ENCODE measurements around the gene ZBTB45.
"Not testable (repeated sequence)": the region's sequence is repeated elsewhere in the genome, so short reads cannot be mapped to it uniquely, and the experiment has no call there.

The ZBTB45 gene

DNA sequence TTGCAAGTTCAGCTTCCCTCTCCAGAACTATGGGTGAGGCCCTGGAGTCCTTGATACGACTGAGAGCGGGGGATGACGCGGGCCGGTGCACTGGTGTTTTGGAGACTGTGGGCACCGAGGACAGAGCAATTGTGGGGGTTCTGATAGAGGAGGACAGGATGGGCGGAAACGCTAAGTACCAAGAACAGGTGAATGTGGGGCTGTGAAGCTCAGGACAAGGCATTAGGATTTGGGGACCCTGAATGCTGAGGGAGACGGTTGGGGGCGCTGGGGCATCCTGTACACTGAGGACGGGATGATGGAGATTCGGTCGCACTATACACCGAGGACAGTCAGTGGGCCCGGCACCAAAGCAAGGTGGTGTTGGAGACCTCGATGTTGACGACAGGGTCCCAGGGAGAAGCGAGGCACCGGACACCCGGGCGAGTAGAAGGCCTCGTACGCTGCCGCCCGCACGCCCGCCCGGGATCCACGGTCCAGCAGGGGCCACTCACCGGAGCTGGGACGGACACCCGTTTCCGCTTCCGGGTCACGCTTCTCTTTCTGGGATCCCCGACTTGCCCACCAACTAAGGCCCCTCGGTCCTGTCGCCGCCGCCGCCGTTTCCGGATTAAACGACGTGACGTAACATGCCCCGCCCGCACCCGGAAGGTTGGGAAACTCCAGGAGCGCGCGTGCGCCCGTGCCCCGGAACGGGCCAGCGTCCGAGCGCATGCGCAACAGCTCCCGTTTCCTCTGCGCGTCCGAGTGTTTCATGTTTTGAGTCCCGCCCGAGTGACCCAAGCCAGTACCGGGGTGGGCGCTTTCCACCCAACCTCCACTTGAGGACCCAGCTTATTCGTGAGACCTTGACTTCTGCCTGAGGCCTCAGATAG, 35.1 kb upstream of the ZBTB45 start, which contains the start of gene CHMP2A:
Gene CHMP2A, minus strand, starts transcription at position 612 of the 875 bp plus-strand sequence. CDS start 893 bp downstream, outside the sequence.
- DNase-seq = no peak

DNA sequence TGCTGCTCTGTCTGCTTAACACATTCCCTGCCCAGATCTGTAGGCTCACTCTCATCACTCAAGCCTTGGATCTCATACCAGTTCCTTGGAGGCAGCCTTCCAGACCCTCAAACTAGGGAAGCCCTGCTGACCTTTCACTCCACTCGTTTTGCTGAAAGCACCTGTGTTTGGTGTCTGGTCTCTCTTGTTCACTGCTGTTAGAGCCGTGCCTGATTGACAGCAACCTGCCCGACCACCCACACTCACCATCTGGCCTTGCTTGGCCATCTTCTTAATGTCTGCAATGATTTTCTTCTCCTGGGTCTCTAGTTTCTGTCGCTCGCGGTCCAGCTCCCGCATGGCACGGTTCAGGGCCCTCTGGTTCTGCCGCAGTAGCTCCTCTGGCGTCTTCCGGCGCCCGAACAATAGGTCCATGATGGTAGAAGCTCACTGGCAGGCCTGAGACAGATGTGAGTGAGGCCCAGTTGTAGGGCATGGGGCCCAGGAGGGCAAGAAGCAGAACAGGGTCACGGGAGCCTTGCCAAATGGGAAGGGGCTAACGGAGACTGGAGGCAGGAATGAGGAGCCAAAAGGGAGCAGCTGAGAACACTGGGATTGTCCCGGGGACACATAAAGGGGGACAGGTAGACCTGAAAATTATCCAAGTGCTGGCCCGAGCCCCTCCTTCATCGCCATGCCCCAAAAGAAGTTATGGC, 34.3 kb upstream of the ZBTB45 start:
- no peak for DNase-seq

DNA sequence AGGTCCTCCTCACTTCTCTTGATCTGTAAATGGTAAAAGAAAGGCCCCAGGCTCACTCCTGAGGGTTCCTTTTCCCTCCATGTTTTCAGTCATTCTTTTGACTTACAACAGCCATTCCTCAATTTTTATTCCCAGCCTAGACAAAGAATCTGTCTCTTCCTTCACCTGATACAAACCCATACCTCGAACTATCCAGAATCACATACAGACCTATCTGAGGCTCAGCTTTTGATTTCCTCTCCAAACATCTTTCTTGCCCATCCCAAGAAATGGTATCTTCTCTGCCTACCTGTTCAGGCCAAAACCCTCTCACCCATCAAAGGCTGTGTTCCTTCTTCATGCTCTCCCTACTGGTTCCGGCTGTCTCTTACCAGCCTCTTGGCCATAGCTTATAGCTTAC, 33.0 kb upstream of the ZBTB45 start:
- DNase-seq = no peak

DNA sequence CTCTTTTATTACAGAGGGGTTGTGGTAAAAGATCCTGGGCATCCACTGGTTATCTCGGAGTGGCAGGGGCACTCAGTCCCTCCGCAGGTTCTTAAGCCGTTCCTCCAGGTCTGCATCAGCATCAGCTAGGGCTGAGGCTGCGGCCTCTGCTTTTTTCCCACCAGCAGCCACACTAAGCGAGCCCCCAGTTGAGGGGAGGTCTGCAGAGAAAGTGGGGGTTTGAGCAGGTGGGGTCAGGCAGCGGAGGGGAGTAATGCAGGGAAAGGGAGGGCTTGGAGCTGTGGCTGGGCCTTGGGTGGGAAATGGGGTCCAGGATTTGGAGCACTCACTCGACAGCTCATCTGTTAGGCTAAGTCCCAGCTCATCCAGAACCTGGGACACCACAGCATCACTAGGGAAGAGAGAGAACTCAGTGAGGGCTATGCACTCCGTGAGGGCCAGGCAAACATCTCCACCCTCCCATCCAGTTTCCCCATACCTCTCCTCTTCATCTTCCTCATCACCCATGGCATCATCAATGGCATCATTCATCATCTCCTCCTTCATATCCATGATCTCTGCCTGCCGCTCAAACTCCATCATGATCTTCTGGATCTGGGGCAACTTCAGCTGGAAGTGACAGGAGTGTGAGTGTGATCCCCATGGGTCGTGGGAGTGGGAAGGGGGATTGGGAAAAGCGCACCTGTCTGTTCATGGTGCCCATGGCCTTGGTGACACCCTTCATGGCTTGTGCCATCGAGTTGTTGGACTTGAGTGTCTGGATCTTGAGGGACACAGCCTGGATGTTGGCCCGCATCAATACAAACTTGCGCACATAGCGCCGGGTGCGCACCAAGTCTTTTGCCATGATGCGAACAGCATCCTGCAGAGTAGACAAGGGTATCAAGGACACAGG, 32.2 kb upstream of the ZBTB45 start:
- no peak for DNase-seq

DNA sequence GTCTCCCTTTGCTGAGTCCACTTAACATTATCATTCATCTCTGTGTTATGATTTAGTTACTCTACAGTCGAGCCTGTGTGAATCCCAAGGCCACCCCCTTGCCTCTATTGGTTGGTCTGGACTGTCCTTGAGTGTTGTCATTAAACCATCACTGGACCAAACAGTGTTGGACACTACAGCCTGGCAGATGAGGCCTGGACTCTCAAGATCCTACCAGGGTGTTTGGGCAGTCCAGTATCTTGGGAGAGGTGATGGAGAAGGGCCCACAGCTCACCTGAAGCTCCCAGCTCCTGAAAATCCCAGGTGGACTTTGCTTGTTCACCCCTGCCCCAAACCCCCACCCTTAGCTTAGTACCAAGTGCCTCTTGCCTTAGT, 31.5 kb upstream of the ZBTB45 start:
- DNase-seq = no peak

DNA sequence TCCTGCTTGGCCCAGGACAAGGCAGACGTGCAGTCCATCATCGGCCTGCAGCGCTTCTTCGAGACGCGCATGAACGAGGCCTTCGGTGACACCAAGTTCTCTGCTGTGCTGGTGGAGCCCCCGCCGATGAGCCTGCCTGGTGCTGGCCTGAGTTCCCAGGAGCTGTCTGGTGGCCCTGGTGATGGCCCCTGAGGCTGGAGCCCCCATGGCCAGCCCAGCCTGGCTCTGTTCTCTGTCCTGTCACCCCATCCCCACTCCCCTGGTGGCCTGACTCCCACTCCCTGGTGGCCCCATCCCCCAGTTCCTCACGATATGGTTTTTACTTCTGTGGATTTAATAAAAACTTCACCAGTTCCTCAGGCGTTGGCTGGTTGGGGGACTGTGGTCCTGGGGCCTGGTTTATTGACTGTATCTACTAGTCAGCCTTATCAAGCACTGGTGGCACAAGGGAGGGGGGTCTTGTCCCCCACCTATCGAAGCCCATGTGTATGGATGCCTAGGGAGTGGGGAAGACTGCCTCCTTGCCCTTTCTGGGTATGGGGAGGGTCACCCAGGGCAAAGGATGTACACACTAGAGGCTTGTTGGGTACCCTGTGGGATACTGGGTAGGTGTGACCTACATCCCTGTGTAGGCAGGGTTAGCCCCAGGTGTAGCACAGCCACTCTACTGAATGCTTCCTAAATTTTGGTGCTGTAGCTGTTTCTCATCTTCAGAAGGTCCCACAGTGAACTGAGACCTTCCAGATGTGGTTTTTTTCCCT, 30.9 kb upstream of the ZBTB45 start:
- DNase-seq = no peak

DNA sequence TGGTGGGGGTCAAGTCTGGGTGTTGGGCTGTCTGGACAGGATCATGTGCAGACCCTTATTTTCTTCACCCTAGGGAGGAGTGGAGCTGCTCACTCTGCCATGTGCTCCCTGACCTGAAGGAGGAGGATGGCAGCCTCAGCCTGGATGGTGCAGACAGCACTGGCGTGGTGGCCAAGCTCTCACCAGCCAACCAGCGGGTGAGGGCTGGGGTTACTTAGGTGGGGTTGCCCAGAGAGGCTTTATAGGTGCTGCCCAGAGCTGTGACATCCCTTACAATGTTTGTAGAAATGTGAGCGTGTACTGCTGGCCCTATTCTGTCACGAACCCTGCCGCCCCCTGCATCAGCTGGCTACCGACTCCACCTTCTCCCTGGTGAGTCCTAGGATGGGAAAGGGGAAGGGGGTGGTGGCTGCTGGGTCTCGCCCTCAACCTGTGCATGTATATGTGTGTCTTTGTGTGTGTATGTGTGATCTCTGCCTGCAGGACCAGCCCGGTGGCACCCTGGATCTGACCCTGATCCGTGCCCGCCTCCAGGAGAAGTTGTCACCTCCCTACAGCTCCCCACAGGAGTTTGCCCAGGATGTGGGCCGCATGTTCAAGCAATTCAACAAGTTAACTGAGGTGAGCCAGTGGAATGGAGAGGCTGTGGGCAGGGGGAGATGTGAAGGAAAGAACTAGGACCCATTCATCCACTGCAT, 30.2 kb upstream of the ZBTB45 start:
- no peak for DNase-seq

DNA sequence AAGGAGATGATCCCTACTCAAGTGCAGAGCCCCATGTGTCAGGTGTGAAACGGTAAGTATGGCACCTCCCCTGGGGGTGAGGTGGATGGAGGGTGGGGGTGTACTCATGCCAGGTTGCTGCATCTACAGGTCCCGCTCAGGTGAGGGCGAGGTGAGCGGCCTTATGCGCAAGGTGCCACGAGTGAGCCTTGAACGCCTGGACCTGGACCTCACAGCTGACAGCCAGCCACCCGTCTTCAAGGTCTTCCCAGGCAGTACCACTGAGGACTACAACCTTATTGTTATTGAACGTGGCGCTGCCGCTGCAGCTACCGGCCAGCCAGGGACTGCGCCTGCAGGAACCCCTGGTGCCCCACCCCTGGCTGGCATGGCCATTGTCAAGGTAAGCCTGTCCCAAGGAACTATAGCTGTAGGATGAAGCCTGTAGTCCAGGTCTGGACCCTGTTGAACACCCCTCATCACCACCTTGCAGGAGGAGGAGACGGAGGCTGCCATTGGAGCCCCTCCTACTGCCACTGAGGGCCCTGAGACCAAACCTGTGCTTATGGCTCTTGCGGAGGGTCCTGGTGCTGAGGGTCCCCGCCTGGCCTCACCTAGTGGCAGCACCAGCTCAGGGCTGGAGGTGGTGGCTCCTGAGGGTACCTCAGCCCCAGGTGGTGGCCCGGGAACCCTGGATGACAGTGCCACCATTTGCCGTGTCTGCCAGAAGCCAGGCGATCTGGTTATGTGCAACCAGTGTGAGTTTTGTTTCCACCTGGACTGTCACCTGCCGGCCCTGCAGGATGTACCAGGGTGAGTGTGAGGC, 29.5 kb upstream of the ZBTB45 start:
- no peak for DNase-seq

DNA sequence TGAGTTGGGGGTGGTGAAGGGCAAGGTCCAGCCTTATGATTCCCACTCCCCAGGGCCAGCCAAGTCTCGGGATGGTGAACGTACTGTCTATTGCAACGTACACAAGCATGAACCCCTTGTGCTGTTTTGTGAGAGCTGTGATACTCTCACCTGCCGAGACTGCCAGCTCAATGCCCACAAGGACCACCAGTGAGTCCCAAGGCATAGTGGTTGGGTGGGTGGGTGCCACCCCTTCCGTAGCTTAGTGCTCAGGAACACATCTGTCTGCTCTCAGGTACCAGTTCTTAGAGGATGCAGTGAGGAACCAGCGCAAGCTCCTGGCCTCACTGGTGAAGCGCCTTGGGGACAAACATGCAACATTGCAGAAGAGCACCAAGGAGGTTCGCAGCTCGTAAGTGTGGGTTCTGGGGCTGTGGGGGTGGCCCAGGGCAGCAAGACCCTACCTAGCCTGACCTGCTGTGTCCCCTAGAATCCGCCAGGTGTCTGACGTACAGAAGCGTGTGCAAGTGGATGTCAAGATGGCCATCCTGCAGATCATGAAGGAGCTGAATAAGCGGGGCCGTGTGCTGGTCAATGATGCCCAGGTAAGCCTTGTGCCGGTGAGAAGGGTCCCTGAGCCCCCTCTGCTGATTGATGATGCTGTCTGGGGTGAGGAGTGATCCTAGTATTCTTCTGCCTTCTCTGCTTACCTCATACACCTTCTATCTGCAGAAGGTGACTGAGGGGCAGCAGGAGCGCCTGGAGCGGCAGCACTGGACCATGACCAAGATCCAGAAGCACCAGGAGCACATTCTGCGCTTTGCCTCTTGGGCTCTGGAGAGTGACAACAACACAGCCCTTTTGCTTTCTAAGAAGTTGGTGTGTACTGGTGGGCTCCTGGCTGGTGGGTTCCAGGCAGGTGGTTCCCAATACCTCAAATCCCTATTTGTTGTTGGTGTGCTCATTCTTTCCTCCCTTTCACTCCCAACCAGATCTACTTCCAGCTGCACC, 28.0 kb upstream of the ZBTB45 start:
- no peak for DNase-seq

DNA sequence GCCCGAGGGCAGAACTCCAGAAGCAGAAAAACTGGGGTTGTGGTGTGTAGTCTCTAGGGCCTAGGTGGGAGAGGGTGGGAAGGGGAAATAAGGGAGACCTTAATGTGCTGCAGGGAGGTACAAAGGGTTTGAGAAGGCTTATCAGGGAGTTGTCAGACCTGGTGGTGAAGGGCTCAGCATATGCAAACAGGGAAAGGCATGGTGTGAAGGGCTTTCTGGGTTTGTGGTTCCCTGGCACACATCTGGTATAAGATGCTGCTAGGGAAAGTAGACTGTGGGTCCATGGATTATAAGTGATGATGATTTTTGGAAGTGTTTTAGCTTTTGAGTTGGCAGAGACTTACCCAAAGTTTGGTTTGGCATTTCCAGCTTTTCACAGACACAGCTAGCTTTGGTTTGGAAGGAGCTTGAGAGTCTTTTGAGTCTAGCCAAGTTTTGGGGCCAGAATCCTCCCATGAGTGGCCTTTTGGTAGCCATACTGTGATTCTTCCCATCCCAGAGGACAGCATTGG, 26.5 kb upstream of the ZBTB45 start:
- DNase-seq = no peak

DNA sequence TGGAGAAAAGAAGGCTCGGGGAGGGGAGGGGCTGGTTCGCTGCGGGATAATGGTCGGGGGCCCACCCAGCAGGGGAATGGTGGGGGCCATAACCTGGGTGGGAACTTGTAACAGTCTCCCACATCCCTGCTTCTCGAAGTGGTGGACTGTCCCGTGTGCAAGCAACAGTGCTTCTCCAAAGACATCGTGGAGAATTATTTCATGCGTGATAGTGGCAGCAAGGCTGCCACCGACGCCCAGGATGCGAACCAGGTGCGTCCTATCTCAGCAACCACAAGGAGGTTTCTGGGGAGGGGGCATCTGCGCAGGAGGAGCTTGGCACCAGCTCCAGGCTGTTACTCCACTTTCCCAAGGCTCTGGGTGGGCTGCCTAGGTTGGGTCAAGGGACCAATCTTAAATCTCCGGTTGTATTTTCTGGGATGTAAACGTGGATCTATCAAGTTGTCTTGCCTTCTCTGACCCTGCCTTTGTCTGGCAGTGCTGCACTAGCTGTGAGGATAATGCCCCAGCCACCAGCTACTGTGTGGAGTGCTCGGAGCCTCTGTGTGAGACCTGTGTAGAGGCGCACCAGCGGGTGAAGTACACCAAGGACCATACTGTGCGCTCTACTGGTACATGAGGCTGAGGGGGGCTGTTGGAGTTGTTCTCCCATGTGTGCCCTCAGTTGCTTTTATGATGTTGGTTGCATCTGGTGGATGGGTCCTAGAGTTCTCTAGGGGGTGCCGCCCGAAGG, 25.8 kb upstream of the ZBTB45 start:
- no peak for DNase-seq

DNA sequence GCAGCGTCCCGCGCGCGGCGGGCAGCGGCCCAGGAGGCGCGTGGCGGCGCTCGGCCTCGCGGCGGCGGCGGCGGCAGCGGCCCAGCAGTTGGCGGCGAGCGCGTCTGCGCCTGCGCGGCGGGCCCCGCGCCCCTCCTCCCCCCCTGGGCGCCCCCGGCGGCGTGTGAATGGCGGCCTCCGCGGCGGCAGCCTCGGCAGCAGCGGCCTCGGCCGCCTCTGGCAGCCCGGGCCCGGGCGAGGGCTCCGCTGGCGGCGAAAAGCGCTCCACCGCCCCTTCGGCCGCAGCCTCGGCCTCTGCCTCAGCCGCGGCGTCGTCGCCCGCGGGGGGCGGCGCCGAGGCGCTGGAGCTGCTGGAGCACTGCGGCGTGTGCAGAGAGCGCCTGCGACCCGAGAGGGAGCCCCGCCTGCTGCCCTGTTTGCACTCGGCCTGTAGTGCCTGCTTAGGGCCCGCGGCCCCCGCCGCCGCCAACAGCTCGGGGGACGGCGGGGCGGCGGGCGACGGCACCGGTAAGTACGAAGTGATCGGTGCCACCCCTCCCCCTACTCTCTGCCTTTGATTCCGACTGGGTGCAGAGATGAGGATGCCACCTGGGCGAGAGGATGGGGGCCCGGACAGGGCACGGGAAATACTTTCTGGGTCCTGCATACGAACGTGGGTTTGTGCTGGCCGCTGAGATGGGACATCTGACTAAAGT, 25.1 kb upstream of the ZBTB45 start:
- no peak for DNase-seq

DNA sequence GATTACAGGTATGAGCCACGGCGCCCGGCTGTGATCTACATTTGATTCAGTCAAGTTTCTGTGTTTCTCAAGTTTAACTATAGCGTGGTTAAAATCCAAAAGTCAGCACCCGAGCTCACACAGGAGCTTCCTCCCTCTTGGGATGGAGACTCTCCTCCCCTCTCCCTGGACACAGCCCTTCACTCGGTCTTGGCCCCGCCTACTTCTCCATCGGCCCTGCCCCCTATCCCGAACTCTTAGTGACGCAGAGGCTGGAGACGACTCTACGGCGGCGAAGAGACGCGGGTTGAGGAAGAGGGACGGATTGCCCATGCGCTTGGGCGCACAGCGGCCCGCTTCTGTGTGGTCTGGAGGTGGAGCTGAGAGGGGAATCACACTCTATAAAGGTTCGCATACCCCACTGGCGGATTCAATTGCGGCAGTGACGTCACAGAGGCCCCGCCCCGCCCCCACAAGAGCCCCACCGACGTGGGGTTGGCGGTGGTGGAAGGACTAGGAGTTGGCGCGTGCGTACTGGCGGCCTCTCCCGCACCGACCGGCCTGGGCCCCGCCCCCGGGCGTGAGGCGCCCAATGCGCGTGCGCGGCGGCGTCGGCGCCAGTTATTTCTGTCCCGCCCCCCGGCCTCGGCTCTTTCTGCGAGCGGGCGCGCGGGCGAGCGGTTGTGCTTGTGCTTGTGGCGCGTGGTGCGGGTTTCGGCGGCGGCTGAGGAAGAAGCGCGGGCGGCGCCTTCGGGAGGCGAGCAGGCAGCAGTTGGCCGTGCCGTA, 24.4 kb upstream of the ZBTB45 start, which contains the start of gene TRIM28:
Gene TRIM28, plus strand, starts transcription at position 239 of the 765 bp plus-strand sequence. CDS start 694 bp downstream, outside the sequence.
- DNase-seq = no peak

DNA sequence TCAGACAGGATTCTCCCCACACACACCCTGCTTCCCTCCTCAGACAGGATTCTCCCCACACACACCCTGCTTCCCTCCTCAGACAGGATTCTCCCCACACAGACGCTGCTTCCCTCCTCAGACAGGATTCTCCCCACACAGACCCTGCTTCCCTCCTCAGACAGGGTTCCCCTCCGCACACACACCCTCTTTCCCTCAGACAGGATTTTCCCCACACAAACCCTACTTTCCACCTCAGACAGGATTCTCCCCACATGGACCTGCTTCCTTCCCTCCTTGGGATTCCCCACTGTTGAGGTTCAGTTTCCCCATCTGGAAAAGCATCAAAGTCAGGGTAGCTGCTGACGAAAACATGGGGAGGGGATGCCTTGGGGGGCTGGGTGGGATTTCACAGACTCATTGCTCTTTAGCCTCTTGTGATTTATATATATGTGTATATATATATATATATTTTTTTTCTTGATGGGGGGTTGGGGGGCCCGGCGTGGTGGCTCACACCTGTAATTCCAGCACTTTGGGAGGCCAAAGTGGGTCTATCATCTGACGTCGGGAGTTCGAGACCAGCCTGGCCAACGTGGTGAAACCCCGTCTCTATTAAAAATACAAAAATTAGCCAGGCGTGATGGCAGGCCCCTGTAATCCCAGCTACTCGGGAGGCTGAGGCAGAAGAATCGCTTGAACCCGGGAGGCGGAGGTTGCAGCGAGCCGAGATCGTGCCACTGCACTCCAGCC, 23.2 kb upstream of the ZBTB45 start:
- not testable (repeated sequence) for DNase-seq

DNA sequence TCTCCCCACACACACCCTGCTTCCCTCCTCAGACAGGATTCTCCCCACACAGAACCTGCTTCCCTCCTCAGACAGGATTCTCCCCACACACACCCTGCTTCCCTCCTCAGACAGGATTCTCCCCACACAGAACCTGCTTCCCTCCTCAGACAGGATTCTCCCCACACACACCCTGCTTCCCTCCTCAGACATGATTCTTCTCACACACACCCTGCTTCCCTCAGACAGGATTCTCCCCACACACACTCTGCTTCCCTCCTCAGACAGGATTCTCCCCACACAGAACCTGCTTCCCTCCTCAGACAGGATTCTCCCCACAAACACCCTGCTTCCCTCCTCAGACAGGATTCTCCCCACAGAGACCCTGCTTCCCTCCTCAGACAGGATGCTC, 19.6 kb upstream of the ZBTB45 start:
- DNase-seq = not testable (repeated sequence)

All from DMS53 (cell line).